GM18505 (cell line): ENCODE data around the gene CLEC2B.

Source experiments
- ATAC-seq: cut with Tn5 transposase; IDR thresholded peaks from one replicate; pipeline ENCODE4 v1.9.1; 2021; ENCODE audit not compliant: unreplicated experiment
- POLR2A ChIP-seq: IDR thresholded peaks from 4 replicates; pipeline ENCODE4 v1.6.1; 2011; ENCODE audit warnings: borderline replicate concordance; ENCODE audit not compliant: insufficient read depth, insufficient read length; ENCODE audit errors: extremely low read depth

CLEC2B gene

DNA sequence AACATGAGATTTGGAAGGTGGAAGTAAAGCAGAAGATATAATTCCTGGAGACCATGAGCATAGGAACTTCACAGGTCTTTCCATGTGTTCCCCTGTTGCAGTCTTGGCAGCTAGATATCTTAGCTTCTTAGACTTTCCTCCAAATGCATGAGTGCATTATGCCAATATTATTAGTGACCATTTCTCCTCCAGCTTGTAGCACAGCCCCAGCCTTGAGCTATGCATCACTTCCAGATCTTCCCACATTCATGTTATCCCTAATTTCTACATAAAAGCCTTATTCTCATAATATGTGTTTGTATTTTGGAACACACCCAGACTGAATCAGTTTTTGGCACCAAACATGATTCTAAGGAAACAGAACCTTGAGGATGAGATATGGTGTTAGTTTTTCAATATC is 11.0 kb downstream of the CLEC2B start:
- no peak for TF ChIP-seq POLR2A
- ATAC-seq, result no peak

- ATAC-seq, result no peak
- TF ChIP-seq POLR2A, result no peak
These were observed 12.3 kb downstream of the CLEC2B start for GRCh38 chr12:9856894-9857293.

GRCh38 chr12:9856151-9856550 is 13.0 kb downstream of the CLEC2B start:
- no peak for TF ChIP-seq POLR2A
- no peak for ATAC-seq

- TF ChIP-seq POLR2A, result no peak
- ATAC-seq, result no peak
These were observed 17.2 kb downstream of the CLEC2B start for GRCh38 chr12:9851927-9852326.

DNA sequence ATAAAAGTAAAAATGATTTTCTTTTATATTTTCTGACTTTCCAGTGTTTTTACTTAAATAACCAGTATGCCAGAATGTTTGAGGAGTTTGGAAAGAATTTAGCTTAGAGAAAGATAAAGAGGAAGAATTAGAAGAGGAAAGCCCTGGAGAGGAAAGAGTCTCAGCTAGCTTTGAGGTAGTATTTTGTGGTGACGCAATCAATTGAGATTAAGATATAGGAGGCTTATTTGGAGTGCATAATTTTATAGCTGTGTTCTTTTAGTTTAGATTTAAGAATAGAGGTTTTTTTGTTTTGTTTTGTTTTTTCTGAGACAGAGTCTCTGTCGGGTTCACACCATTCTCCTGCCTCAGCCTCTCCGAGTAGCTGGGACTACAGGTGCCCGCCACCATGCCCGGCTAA is 18.1 kb downstream of the CLEC2B start:
- no peak for ATAC-seq
- TF ChIP-seq POLR2A, result no peak

DNA sequence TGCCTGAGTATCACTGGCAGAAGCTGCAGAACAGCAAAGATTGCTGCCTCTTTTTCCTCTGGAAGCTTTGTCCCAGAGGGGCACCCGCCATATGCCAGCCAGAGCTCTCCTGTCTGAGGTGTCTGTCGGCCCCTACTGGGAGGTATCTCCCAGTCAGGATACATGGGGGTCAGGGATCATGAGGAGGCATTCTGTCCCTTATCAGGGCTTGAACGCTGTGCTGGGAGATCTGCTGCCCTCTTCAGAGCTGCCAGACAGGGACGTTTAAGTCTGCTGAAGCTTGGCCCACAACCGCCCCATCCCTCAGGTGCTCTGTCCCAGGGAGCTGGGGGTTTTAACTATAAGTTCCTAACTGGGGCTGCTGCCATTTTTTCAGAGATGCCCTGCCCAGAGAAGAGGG is 20.3 kb downstream of the CLEC2B start:
- no peak for ATAC-seq
- TF ChIP-seq POLR2A, result no peak

DNA sequence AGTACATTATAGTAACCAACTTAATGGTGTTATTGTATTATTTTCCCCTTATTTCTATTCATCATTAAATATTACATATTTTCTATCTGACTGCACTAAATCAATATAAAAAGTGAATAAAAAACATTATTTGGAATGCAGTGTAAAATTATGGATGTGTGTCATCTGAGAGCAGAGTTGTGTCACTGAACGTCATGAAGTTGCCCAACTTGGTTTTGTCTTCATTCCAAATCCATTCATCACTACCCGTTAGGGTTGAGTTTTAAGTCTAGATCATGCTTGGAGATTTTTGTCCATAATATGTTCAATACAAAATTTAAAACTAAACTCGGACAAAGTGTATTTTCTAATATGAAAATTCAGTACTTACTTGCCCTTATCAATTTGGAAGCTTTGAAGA is 25.7 kb downstream of the CLEC2B start:
- ATAC-seq, result no peak
- TF ChIP-seq POLR2A, result no peak

- no peak for TF ChIP-seq POLR2A
- ATAC-seq, result no peak
These were observed 37.4 kb downstream of the CLEC2B start for GRCh38 chr12:9831720-9832119.

GRCh38 chr12:9829982-9830381 is 39.2 kb downstream of the CLEC2B start:
- no peak for TF ChIP-seq POLR2A
- ATAC-seq, result no peak

GRCh38 chr12:9829483-9829882 is 39.7 kb downstream of the CLEC2B start:
- no peak for TF ChIP-seq POLR2A
- no peak for ATAC-seq

GRCh38 chr12:9827209-9827888 is 41.8 kb downstream of the CLEC2B start, which contains the start of gene KLRF1:
KLRF1 (plus strand) TSS chr12:9827481; CDS start chr12:9827545, 64 bp downstream.
- ATAC-seq, result no peak
- TF ChIP-seq POLR2A, result no peak

DNA sequence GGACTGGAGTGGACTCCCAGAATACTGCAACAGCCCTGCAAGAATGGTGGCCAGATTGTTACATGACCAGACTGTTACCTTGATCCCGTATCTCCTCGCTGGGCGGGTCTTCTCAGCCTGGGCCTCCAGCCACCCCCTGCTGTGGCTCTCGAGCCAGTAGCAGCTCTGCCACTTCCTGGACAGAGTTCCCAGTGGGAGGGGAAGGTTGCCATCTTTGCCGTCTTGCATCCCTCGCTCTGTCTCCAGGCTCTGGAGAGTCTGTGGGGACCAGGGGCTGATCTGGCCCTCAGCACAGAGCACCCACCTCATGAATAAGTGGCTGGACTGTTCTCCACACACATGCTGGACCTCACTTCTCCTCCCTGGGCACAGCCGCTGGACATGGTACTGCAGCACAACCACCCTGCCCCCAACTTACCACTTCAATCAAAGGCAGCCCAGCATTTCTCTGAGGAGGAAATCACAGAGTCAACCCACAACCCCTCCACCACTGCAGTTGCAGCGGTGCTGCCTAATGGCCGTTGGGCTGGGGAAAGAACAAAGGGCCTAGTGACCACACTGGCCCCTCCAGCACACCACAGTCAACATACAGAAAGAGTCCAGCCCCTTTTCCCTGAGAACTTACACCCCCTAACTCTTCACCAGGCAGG is 48.7 kb downstream of the CLEC2B start:
- ATAC-seq, result no peak

DNA sequence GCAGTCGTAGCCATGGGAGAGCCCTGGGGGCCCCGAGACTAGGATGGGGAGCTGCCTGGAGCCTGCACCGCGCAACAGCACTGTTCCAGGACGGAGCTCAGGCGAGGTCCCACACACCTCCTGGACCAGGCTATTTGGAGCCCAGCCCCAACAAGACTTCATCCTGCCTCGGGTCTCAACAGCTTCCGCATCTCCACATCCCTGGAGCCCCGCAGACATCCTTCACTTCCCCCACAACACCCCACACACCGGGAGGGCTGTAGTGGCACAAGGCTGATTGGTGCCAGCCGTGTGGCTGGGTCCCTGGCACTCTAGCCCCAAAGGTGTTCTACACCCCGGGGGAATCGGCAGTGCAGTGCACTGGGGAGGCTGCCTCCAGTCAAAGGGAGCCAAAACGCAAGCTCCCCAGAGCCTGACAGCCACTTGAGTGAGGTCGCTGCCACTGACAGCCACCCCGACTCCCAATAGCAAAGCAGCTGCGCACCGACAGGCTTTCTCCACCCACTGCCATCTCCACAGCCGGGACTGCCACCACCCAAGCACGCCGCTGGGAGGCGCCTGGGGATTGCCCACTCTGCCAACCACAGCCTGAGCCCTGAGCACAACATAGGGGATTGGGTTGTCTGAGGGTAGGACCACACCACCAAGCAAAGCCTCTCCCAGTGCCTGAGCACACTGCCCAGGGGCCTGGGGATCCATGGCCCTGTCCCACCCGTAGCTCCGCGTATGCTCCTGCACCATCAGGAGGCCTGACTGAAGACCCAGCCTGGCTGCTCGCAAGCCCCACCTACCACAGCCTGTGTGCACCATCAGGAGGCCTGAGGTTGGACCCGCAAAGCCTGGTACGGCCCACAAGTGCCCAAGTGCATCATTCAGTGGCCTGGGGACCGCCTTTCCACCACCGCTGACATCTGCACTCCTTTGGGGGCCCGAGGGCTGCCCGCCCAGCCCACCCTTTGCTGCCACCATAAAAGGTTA is 55.0 kb downstream of the CLEC2B start:
- peak; percentile 92 for ATAC-seq
- TF ChIP-seq POLR2A, result no peak

More for the DNA sequence above, 48.7 kb downstream of the CLEC2B start:
- TF ChIP-seq POLR2A, result no peak
